ENCODE data around the gene CTAG2.
"Not testable (repeated sequence)": the region's sequence is repeated elsewhere in the genome, so short reads cannot be mapped to it uniquely, and the experiment has no call there.

CTAG2 gene

GRCh38 chrX:154645745-154646378, 7.5 kb downstream of the CTAG2 start:
- DNase-seq = not testable (repeated sequence)

GRCh38 chrX:154643708-154644107, 9.7 kb downstream of the CTAG2 start:
- not testable (repeated sequence) for DNase-seq

DNA sequence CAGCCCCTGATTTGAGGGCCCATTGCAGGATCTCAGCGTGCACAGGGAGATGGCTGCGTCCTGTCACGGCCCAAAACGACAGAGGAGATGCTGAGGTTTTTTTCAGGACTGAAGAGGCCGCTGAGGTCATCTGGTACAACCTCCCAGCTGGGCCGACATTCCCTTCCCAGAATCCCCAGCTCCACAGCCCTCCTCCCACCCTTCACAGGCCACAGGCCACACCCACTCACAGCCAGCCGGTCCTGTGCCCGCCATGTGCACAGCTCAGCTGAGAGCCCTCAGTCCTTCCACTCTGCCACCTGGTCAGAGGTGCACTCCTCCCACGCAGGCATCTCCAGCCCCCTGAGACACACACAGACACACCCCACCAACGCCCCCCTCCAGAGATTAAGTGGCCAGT, 11.6 kb downstream of the CTAG2 start:
- not testable (repeated sequence) for DNase-seq

DNA sequence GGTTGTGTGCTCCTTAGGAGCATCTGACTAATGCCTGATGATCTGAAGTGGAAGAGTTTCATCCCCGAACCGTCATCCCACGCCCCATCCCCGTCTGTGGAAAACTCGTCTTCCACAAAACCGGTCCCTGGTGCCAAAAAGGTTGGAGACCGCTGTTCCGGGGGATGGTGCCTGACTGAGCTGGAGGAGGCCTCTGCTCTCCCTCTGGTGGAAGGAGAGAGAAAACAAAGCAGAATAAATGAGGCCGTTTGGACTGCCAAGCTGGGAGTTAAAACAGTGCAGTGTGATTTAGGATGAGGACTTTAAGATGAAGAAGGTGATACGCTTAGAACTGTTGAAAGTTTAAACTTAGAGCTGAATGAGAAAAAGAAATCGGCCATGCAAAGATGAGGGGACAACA, 19.7 kb downstream of the CTAG2 start:
- DNase-seq = not testable (repeated sequence)

DNA sequence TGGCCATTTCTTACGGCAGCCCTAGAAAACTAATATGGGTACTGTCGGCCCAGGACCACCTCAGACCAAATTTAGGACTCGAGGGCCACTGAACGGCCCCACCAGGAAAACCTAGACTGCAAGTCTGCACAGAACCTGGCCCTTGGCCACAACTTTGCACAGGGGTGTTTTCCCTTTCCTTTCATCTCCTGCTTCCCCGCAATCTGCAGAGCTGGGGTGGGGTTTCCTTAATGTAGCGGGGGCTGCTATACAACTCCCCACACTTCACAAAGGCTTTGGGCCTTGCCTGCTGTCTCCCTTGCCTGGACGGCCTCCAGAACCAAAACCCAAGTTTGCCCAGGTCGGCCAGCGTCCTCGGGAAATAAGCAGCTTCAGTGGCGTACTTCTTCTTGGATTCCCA, 22.4 kb downstream of the CTAG2 start:
- DNase-seq = not testable (repeated sequence)

DNA sequence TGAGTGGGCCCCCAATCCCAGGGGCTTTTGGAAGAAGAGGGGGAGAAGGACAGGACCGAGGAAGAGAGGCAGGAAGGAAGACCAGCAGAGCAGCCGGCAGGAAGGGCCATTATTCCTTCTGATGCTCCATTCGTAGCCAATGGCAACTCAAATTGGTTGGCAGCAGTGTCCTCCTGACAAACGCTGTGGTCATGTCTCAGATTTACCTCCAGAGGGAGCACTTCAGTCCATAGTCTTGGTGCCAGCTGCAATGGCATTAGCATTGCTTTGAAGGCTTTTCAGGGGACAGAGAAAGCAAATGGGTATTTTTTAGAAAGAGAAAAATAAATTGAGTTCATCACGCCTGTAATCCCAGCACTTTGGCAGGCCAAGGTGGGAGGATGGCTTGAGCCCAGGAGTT, 24.4 kb downstream of the CTAG2 start:
- not testable (repeated sequence) for DNase-seq

GRCh38 chrX:154620767-154621414, 32.5 kb downstream of the CTAG2 start:
- DNase-seq = not testable (repeated sequence)

DNA sequence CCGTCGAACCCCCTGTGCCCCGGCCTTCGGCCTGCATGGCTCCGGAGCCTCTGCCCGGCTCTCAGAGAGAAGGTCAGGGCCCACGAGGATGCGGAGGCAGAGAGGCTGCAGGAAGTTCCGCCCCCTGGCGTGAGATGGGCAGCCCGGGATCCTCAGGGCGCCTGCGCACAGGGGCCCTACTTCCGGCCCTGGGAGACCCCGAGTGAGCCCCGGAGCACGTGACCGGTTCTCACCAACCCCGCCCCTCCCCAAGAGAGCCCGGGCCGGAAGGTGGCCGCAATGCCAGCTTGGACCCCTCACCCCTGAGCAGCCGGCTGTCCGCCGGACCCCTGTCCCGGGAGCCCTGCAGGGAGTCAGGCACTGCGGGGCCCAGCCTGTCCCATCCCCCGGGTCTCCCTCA, 34.2 kb downstream of the CTAG2 start, which contains the start of gene CTAG1B:
Gene CTAG1B (minus strand): TSS at position 101 of the 400 bp plus-strand sequence. CDS start 64 bp downstream, at position 37.
- not testable (repeated sequence) for DNase-seq

DNA sequence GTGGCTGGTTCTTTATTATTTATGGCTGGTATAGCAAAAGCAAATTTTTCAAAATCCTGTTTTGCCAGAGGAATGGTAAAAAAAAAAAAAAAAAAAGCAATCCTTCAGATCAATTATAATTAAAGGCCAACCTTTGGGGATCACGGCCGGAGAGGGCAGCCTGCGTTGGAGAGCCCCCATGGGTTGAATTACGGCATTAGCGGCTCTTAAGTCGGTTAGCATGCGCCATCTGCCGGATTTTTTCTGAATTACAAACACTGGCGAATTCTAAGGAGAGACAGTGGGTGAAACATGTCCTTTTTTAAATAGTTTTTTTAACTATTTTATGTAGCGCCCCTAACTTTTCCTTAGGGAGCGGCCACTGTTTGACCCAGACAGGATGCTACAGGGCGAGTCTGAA, 39.8 kb downstream of the CTAG2 start:
- DNase-seq = not testable (repeated sequence)

GRCh38 chrX:154611146-154611545, 42.2 kb downstream of the CTAG2 start:
- not testable (repeated sequence) for DNase-seq

- not testable (repeated sequence) for DNase-seq
Observed at GRCh38 chrX:154608823-154609222, 44.6 kb downstream of the CTAG2 start.

DNA sequence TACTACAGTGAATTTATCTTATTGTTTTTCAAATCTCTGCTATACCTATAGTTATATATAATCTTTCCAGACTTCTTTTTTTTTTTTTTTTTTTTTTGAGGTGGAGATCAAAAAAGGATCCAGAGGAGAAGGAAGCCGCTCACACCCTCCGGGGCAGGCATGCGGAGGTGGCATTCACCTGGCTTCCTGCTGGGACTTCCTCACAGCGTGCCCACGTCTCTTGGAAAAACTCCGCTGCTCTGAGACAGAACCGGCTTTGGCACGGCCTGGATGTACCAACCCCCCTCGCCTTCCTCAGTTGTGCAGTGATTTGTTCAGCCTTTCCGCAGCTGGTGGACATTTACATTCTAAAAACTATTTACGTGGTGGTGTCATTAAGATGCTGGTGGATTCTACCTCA, 45.4 kb downstream of the CTAG2 start:
- not testable (repeated sequence) for DNase-seq

- DNase-seq = no peak
Observed at GRCh38 chrX:154607370-154607769, 46.0 kb downstream of the CTAG2 start.

- DNase-seq = no peak
Observed at GRCh38 chrX:154605566-154605965, 47.8 kb downstream of the CTAG2 start.

DNA sequence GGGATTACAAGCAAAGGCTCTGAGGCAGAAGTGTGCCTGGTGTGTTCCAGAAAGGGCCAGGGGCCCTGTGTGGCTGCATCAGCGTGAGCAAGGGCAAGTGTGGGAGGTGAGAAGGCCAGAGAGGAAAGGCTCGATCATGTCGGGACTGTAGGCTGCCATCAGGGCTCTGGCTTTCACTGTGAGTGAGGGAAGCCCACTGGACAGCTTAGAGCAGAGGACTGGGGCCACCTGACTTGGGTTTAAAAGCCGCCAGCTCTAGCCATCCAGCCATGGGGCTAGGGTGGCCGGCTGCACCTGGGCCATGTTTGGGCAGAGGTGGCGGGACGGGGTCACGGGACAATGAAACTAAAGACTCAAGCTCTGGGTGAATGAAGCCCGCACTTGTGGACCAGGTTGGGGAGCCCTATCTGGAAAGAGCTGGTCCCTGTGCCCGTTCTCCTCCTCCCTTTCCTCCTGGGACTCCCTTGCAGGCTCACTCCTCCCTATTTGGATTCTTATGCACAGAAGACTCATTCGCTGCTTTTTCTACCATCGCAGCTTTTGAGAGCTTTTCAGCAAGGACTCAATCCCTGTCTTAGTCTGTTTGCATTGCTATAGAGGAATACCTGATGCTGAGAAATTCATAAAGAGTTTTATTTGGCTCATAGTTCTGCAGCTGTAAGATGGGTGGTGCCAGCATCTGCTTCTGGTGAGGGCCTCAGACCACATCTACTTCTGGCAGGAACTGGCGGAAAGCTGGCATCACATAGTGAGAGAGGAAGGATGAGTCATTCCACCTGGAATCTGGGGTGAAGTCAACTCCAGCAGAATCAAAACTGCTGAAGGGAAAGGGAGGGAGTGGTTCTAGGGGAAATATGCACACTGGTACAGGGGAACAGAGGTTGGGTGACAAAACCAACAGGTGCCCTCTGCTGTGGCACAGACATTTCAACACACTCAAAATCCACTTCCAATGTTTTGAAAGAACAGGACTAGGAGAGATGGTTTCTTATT, 49.6 kb downstream of the CTAG2 start:
- peak; percentile 67 for DNase-seq

DNA sequence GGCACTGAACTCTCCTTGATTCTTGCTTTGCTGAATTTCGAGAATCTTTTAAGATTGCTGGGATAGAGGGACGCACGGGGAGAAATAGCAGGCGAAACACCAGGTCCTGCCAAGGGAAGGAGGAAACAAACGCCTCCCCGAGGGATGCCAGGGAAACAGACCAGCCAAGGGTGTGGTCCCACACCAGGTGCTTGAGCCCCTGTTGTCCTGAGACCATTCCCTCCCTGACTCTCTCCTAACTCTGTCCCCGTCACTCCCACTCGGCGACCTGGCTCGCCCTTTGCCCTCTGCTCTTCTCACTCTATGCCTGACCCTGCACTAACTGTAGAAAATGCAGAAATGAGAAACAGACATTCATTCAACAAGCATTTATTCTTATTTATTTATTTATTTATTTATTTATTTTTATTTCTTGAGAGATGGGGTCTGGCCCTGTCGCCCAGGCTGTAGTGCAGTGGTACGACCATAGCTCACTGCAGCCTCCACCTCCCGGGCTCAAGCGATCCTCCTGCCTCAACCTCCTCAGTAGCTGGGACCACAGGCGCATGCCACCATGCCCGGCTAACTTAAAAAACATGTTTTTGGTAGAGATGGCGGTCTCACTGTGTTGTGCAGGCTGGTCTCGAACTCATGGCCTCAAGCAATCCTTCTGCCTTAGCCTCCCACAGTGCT, 50.5 kb downstream of the CTAG2 start:
- DNase-seq = no peak

- DNase-seq = no peak
Observed at GRCh38 chrX:154602226-154602625, 51.2 kb downstream of the CTAG2 start.

Measured in fibroblast of skin of back (primary cell).